Fibroblast of mammary gland (primary cell): ENCODE results near the gene TFPI2.

Source experiments
- DNase-seq: peaks from one replicate; pipeline ENCODE4 v3.0.0-alpha.2; 2010; ENCODE audit warnings: low read depth
- H3K4me3 ChIP-seq: 2 replicates; pipeline ENCODE4 v1.5.1; 2011; ENCODE audit warnings: low read depth, mild to moderate bottlenecking, low read length, moderate library complexity; ENCODE audit not compliant: control insufficient read depth
- CTCF ChIP-seq: conservative IDR thresholded peaks from 2 replicates; pipeline ENCODE4 v1.5.1; 2011; ENCODE audit warnings: low read depth, low read length, inconsistent platforms; ENCODE audit not compliant: control insufficient read depth, insufficient read depth

The TFPI2 gene

GRCh38 chr7:93873998-93874574 lies 16.5 kb downstream of the TFPI2 start:
- TF ChIP-seq CTCF: no peak
- H3K4me3 ChIP-seq: no peak overlapping the region

GRCh38 chr7:93866886-93867285 lies 23.7 kb downstream of the TFPI2 start:
- no peak overlapping the region for H3K4me3 ChIP-seq
- no peak for DNase-seq
- TF ChIP-seq CTCF: no peak

More at GRCh38 chr7:93873998-93874574, 16.5 kb downstream of the TFPI2 start:
- no peak for DNase-seq

- DNase-seq: no peak
- TF ChIP-seq CTCF: no peak
- no peak overlapping the region for H3K4me3 ChIP-seq
Observed at GRCh38 chr7:93862651-93863050, 27.9 kb downstream of the TFPI2 start.

GRCh38 chr7:93861325-93861949 lies 29.1 kb downstream of the TFPI2 start:
- H3K4me3 ChIP-seq: no peak overlapping the region
- TF ChIP-seq CTCF: peak; percentile 26
- no peak for DNase-seq

- no peak for DNase-seq
- H3K4me3 ChIP-seq: no peak overlapping the region
- no peak for TF ChIP-seq CTCF
Observed at GRCh38 chr7:93860261-93860660, 30.3 kb downstream of the TFPI2 start.

- TF ChIP-seq CTCF: no peak
- no peak for DNase-seq
Observed at GRCh38 chr7:93858857-93859256, 31.7 kb downstream of the TFPI2 start.

GRCh38 chr7:93856323-93856722 lies 34.2 kb downstream of the TFPI2 start:
- DNase-seq: no peak
- H3K4me3 ChIP-seq: no peak overlapping the region

More at GRCh38 chr7:93858857-93859256, 31.7 kb downstream of the TFPI2 start:
- H3K4me3 ChIP-seq: no peak overlapping the region

More at GRCh38 chr7:93856323-93856722, 34.2 kb downstream of the TFPI2 start:
- no peak for TF ChIP-seq CTCF
